ENCODE measurements around the gene RNF213.

RNF213 gene

GRCh38 chr17:80219013-80219762 is 41.5 kb upstream of the RNF213 start:
- TF ChIP-seq MYC (IDR thresholded peaks at IDR 0.05; ENCODE audit: low read depth, low read length) (no peak), POLR2A (IDR thresholded peaks at IDR 0.05; ENCODE audit: extremely low read depth, insufficient read length) (no peak), CTCF (IDR thresholded peaks at IDR 0.05; ENCODE audit: low read depth, low read length) (no peak), MAX (IDR thresholded peaks at IDR 0.05; ENCODE audit: low read depth, low read length) (no peak)
- H3K4me3 ChIP-seq (ENCODE audit: low read depth, low read length): no peak overlapping the region
- DNase-seq (ENCODE audit: low read depth): peak; percentile 94

GRCh38 chr17:80219763-80220053 is 40.9 kb upstream of the RNF213 start:
- no peak for DNase-seq (ENCODE audit: low read depth)
- no peak overlapping the region for H3K4me3 ChIP-seq (ENCODE audit: low read depth, low read length)
- TF ChIP-seq MAX (IDR thresholded peaks at IDR 0.05; ENCODE audit: low read depth, low read length) (no peak), MYC (IDR thresholded peaks at IDR 0.05; ENCODE audit: low read depth, low read length) (no peak), POLR2A (IDR thresholded peaks at IDR 0.05; ENCODE audit: extremely low read depth, insufficient read length) (no peak), CTCF (IDR thresholded peaks at IDR 0.05; ENCODE audit: low read depth, low read length) (no peak)

- no peak within 1 kb of the TSS for H3K4me3 ChIP-seq (ENCODE audit: low read depth, low read length)
- TF ChIP-seq POLR2A (IDR thresholded peaks at IDR 0.05; ENCODE audit: extremely low read depth, insufficient read length) (no peak), MAX (IDR thresholded peaks at IDR 0.05; ENCODE audit: low read depth, low read length) (no peak), MYC (IDR thresholded peaks at IDR 0.05; ENCODE audit: low read depth, low read length) (no peak), CTCF (IDR thresholded peaks at IDR 0.05; ENCODE audit: low read depth, low read length) (no peak)
- peak; percentile 21 for DNase-seq (ENCODE audit: low read depth)
Measured at GRCh38 chr17:80220054-80220735, 40.5 kb upstream of the RNF213 start, which contains the start of the genes SGSH and SLC26A11. Gene SGSH, minus strand, starts transcription at chr17:80220333. Its CDS starts 20 bp downstream, at chr17:80220313. Gene SLC26A11, plus strand, starts transcription at chr17:80220427. Its CDS starts 1,134 bp downstream, at chr17:80221561.

- no peak for TF ChIP-seq MAX (IDR thresholded peaks at IDR 0.05; ENCODE audit: low read depth, low read length)
- no peak for TF ChIP-seq POLR2A (IDR thresholded peaks at IDR 0.05; ENCODE audit: extremely low read depth, insufficient read length)
- no peak for TF ChIP-seq MYC (IDR thresholded peaks at IDR 0.05; ENCODE audit: low read depth, low read length)
- no peak for TF ChIP-seq CTCF (IDR thresholded peaks at IDR 0.05; ENCODE audit: low read depth, low read length)
- H3K4me3 ChIP-seq (ENCODE audit: low read depth, low read length): no peak overlapping the region
- no peak for DNase-seq (ENCODE audit: low read depth)
Measured at GRCh38 chr17:80220736-80221215, 39.9 kb upstream of the RNF213 start.

GRCh38 chr17:80221351-80222105 is 39.1 kb upstream of the RNF213 start:
- H3K4me3 ChIP-seq (ENCODE audit: low read depth, low read length): no peak overlapping the region
- TF ChIP-seq MYC (IDR thresholded peaks at IDR 0.05; ENCODE audit: low read depth, low read length) (no peak), POLR2A (IDR thresholded peaks at IDR 0.05; ENCODE audit: extremely low read depth, insufficient read length) (no peak), CTCF (IDR thresholded peaks at IDR 0.05; ENCODE audit: low read depth, low read length) (no peak), MAX (IDR thresholded peaks at IDR 0.05; ENCODE audit: low read depth, low read length) (no peak)
- no peak for DNase-seq (ENCODE audit: low read depth)

All from NB4 (cell line).